K562 (cell line): ENCODE data around the gene ABCF3. TPM values are rescaled to one million over a fixed set of nuclear protein-coding genes. Genes with fewer than 3 reads are reported as not detected.

Source experiments
- CC2D1A ChIP-seq: fragments of 450-650 bp; IDR thresholded peaks from 2 replicates; pipeline ENCODE4 v1.6.1; 2017; ENCODE audit warnings: mild to moderate bottlenecking
- CHD7 ChIP-seq: fragments of 200-600 bp; sonication (generic); IDR thresholded peaks from one replicate; pipeline ENCODE4 v1.6.1; 2012; ENCODE audit warnings: mild to moderate bottlenecking, low read depth, low read length, inconsistent platforms
- DACH1 ChIP-seq: fragments of 450-650 bp; IDR thresholded peaks from 2 replicates; pipeline ENCODE4 v1.6.1; 2018; ENCODE audit not compliant: partially characterized antibody
- ID3 ChIP-seq, 2 experiments: fragments of 250-450 bp in 1 of 2; fragments of 450-650 bp in 1 of 2; sonication (Bioruptor Pico) in 1 of 2; IDR thresholded peaks; 2 replicates each; pipeline versions ENCODE4 v1.6.1 to v1.8.0; 2016 to 2021; ENCODE audit warnings: mild to moderate bottlenecking in 2 of 2, moderate library complexity in 2 of 2, missing compliant biosample characterization in 1 of 2, missing genetic modification characterization in 1 of 2
- IRF2 ChIP-seq: sonication (generic); formaldehyde crosslinking; IDR thresholded peaks from 2 replicates; pipeline ENCODE4 v1.8.1; 2022; ENCODE audit warnings: mild to moderate bottlenecking, missing genetic modification reagents
- KDM4B ChIP-seq, 2 experiments: fragments of 450-650 bp in 1 of 2; sonication (generic) in 1 of 2; IDR thresholded peaks; 2 replicates each; pipeline ENCODE4 v1.6.1; 2016 to 2017; ENCODE audit warnings: borderline replicate concordance in 2 of 2, antibody characterized with exemption in 1 of 2, low read depth in 1 of 2, mild to moderate bottlenecking in 1 of 2
- MNT ChIP-seq, 2 experiments: fragments of 450-650 bp; conservative IDR thresholded peaks; 2 replicates each; pipeline ENCODE4 v1.6.1; 2017; ENCODE audit warnings: mild to moderate bottlenecking in 2 of 2, moderate library complexity in 2 of 2
- NCOA6 ChIP-seq: fragments of 450-650 bp; IDR thresholded peaks from 2 replicates; pipeline ENCODE4 v1.6.1; 2017; ENCODE audit warnings: mild to moderate bottlenecking
- PKNOX1 ChIP-seq: fragments of 450-650 bp; IDR thresholded peaks from 2 replicates; pipeline ENCODE4 v1.6.1; 2016
- TCFL5 ChIP-seq: fragments of 250-450 bp; sonication (Bioruptor Pico); conservative IDR thresholded peaks from 2 replicates; pipeline ENCODE4 v1.6.1; 2021; ENCODE audit warnings: mild to moderate bottlenecking, moderate library complexity, matching md5 sums
- ZNF197 ChIP-seq: fragments of 200-800 bp; sonication (Bioruptor generic); IDR thresholded peaks from 2 replicates; pipeline ENCODE4 v1.6.1; 2016; ENCODE audit warnings: low read depth, missing genetic modification characterization, missing compliant biosample characterization
- ZNF212 ChIP-seq: fragments of 450-650 bp; formaldehyde crosslinking; IDR thresholded peaks from 2 replicates; pipeline ENCODE4 v1.4.0; 2020; ENCODE audit warnings: mild to moderate bottlenecking
- polyA plus RNA-seq, 8 experiments: library from polyadenylated mRNA; depleted of rRNA in 4 of 8; stranded (reverse) in 5 of 8; unstranded in 3 of 8; fragments of >200 nt; fragmentation: Nextera tagmentation in 2 of 8; fragmentation: Illumina TruSeq in 1 of 8; extraction: Ambion mirVana in 2 of 8; extraction: Trizol in 1 of 8; gene quantifications; 2 replicates each; pipeline versions ENCODE4 v1.2.1 to v1.2.3, GENCODE V29; 2011 to 2014; ENCODE audit warnings: inconsistent platforms in 1 of 8, missing spikeins in 1 of 8
- total RNA-seq, 7 experiments: library from RNA; depleted of rRNA in 6 of 7; stranded (reverse); fragments of >200 nt in 6 of 7; fragmentation: Illumina TruSeq in 2 of 7; extraction: Trizol in 2 of 7; gene quantifications; 2 replicates each; pipeline versions ENCODE4 v1.2.1 to v1.2.3, GENCODE V29; 2011 to 2021; ENCODE audit warnings: low replicate concordance in 1 of 7

Gene ABCF3
- total and polyA plus RNA-seq, 9 of the 15 experiments (the other 6 are each of a cell fraction or from before 2014, with no cell fraction given) = 6.7 to 77.9 (median 45.1) TPM

GRCh38 chr3:184185461-184186183 is 377 bp upstream of the ABCF3 start (continued):
- TF ChIP-seq MNT (conservative IDR thresholded peaks at IDR 0.05) (peak; percentile 89 to 95), NCOA6 (no peak), KDM4B (IDR thresholded peaks at IDR 0.05; ENCODE audit: borderline replicate concordance in 2 of 2, low read depth in 1 of 2) (no peak; a peak in 1 of 4 replicates), PKNOX1 (no peak; the same call in 1 of the 2 replicates), DACH1 (peak; percentile 46), ZNF212 (no peak), ID3 (CRISPR knock-in tag; IDR thresholded peaks at IDR 0.05) (no peak), ID3 (tag; IDR thresholded peaks at IDR 0.05) (no peak), TCFL5 (CRISPR knock-in tag) (no peak; the same call in 1 of the 2 replicates), ZNF197 (CRISPR knock-in tag) (0 out of 2 replicates have a peak, but pooled peaks have one; percentile 41), IRF2 (CRISPR knock-in tag) (no peak), CHD7 (no peak), CC2D1A (no peak)
